ENCODE results near the gene UTP15. TPM values are rescaled to one million over a fixed set of nuclear protein-coding genes. Genes with fewer than 3 reads are reported as not detected.

Gene UTP15
- total RNA-seq, 4 donors from 2014 or later: 6.9 to 54.5 (median 13.7) TPM

- H3K36me3 ChIP-seq: no peaks in the 10 kb centered on the region
These were observed 20.8 kb upstream of the UTP15 start for GRCh38 chr5:73544429-73545402.

GRCh38 chr5:73545403-73545779 is 20.2 kb upstream of the UTP15 start:
- Histone ChIP-seq H3K36me3 (no peaks in the 10 kb centered on the region), H3K4me3 (no peak overlapping the region), H3K27me3 (no peaks in the 10 kb centered on the region), H3K9me3 (no peaks in the 10 kb centered on the region), H3K4me1 (no peaks in the 10 kb centered on the region), H3K27ac (no peak overlapping the region)
- DNase-seq: no peak
- intact Hi-C loops (cut with DNase I; ENCODE audit: low total_unique reads): no loop called here
- TF ChIP-seq CTCF (IDR thresholded peaks at IDR 0.05) (no peak), POLR2A (IDR thresholded peaks at IDR 0.05) (no peak)

More at GRCh38 chr5:73544429-73545402, 20.8 kb upstream of the UTP15 start:
- H3K27me3 ChIP-seq: no peaks in the 10 kb centered on the region
- H3K9me3 ChIP-seq: no peaks in the 10 kb centered on the region
- no peak overlapping the region for H3K27ac ChIP-seq
- TF ChIP-seq CTCF (IDR thresholded peaks at IDR 0.05) (no peak), POLR2A (IDR thresholded peaks at IDR 0.05) (no peak)
- no peaks in the 10 kb centered on the region for H3K4me1 ChIP-seq
- intact Hi-C loops (cut with DNase I; ENCODE audit: low total_unique reads): no loop called here
- H3K4me3 ChIP-seq: no peak overlapping the region
- DNase-seq: peak in 1 of 2 donors; percentile 15

- Histone ChIP-seq H3K4me3 (no peak overlapping the region), H3K27me3 (no peaks in the 10 kb centered on the region), H3K4me1 (no peaks in the 10 kb centered on the region), H3K36me3 (no peaks in the 10 kb centered on the region), H3K9me3 (no peaks in the 10 kb centered on the region), H3K27ac (no peak overlapping the region)
- TF ChIP-seq CTCF (IDR thresholded peaks at IDR 0.05): no peak
- TF ChIP-seq POLR2A (IDR thresholded peaks at IDR 0.05): no peak
- intact Hi-C loops (cut with DNase I; ENCODE audit: low total_unique reads): no loop called here
- DNase-seq: no peak
These were observed 15.5 kb upstream of the UTP15 start for GRCh38 chr5:73550016-73550415.

DNA sequence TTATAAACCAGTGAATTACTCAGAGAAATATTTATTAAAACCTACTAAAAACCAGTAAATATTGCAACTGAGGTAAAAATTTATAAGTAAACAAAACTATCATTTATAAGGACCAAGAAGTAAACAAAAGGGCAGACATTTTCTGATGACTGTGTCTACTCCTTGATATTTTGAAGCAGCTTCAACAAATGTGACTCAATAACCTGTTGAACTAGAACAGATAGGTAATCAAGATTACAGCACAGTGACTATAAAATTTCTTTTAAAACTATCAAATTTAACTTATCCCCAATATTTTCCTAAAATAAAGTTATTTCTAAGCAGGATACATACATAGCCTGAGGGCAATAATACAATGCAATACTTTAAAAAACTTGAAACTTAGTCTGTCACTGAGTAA is 12.9 kb upstream of the UTP15 start:
- intact Hi-C loops (cut with DNase I; ENCODE audit: low total_unique reads): no loop called here
- Histone ChIP-seq H3K27ac (no peak overlapping the region), H3K36me3 (no peaks in the 10 kb centered on the region), H3K27me3 (no peaks in the 10 kb centered on the region), H3K4me3 (no peak overlapping the region), H3K9me3 (no peaks in the 10 kb centered on the region), H3K4me1 (no peaks in the 10 kb centered on the region)
- DNase-seq: no peak
- no peak for TF ChIP-seq POLR2A (IDR thresholded peaks at IDR 0.05)

DNA sequence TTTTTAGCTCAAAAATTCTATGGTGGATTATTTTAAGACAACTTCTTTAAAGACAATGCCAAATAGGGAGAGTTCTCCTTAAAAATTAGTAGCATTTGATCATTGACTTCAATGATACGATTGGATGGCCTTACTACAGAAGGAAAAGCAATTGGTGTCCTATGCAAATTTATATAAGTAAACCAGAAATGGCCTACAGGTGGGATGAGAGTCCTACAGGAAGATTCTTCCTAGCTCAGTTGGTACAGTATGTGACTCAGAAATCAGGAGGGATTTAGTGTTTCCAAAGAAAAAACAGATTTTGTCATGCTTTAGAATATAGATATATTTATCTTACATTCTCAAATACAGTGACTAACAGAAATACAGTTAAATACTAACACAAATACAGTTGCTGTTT is 6.6 kb upstream of the UTP15 start:
- Histone ChIP-seq H3K9me3 (no peaks in the 10 kb centered on the region), H3K4me1 (peaks cover 0 to 6% of the 10 kb centered on the region in 2 donors), H3K27ac (no peak overlapping the region), H3K4me3 (no peak overlapping the region), H3K27me3 (no peaks in the 10 kb centered on the region), H3K36me3 (no peaks in the 10 kb centered on the region)
- DNase-seq: no peak
- intact Hi-C loops (cut with DNase I; ENCODE audit: low total_unique reads): no loop called here
- TF ChIP-seq CTCF (IDR thresholded peaks at IDR 0.05) (no peak), POLR2A (IDR thresholded peaks at IDR 0.05) (no peak)
